ENCODE data around the gene GNPTAB.

DNA sequence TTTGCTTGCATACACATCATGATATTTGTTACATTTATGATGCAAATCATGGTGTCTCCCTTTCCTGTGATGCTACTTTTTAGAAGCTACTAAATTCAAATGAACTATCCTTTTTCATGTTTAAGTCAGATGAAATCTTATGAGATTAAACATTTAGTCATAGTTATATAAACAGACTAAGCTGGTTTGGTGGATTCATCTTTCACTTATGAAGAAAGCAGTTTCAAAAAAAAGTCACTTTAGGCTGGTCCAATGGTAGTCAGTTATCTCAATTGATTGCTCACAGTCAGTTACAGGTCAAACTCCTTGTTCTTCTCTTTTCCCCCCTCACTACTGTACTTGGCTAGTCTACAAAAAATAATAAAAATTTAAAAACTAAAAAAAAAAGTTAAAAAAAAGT is 111.2 kb downstream of the GNPTAB start:
- TF ChIP-seq EZH2 (IDR thresholded peaks at IDR 0.05; ENCODE audit: insufficient read depth, low read length), result no peak
- TF ChIP-seq, protein P1, sequence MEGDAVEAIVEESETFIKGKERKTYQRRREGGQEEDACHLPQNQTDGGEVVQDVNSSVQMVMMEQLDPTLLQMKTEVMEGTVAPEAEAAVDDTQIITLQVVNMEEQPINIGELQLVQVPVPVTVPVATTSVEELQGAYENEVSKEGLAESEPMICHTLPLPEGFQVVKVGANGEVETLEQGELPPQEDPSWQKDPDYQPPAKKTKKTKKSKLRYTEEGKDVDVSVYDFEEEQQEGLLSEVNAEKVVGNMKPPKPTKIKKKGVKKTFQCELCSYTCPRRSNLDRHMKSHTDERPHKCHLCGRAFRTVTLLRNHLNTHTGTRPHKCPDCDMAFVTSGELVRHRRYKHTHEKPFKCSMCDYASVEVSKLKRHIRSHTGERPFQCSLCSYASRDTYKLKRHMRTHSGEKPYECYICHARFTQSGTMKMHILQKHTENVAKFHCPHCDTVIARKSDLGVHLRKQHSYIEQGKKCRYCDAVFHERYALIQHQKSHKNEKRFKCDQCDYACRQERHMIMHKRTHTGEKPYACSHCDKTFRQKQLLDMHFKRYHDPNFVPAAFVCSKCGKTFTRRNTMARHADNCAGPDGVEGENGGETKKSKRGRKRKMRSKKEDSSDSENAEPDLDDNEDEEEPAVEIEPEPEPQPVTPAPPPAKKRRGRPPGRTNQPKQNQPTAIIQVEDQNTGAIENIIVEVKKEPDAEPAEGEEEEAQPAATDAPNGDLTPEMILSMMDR (IDR thresholded peaks at IDR 0.05; ENCODE audit: insufficient read depth, low read depth, low read length), result no peak

Measured in astrocyte (in vitro differentiated cells and primary cell).